GM19240 (cell line): Measurements from ENCODE around the gene HS3ST4.

ENCODE experiments used
- DNase-seq: peaks from one replicate; pipeline ENCODE4 v3.0.0; 2011; ENCODE audit warnings: low spot score; ENCODE audit not compliant: insufficient read length

Gene HS3ST4

GRCh38 chr16:25893332-25893731 lies 201.6 kb downstream of the HS3ST4 start:
- no peak for DNase-seq

- no peak for DNase-seq
Observed at GRCh38 chr16:25894093-25894492, 202.3 kb downstream of the HS3ST4 start.

- DNase-seq = no peak
Observed at GRCh38 chr16:25895380-25895779, 203.6 kb downstream of the HS3ST4 start.

GRCh38 chr16:25896411-25896810 lies 204.7 kb downstream of the HS3ST4 start:
- DNase-seq = no peak

GRCh38 chr16:25897702-25898101 lies 205.9 kb downstream of the HS3ST4 start:
- DNase-seq = no peak

GRCh38 chr16:25905810-25906209 lies 214.1 kb downstream of the HS3ST4 start:
- DNase-seq = no peak

- DNase-seq = no peak
Observed at GRCh38 chr16:25910971-25911370, 219.2 kb downstream of the HS3ST4 start.

GRCh38 chr16:25912321-25912720 lies 220.6 kb downstream of the HS3ST4 start:
- no peak for DNase-seq

GRCh38 chr16:25914357-25914962 lies 222.7 kb downstream of the HS3ST4 start:
- no peak for DNase-seq

GRCh38 chr16:25916037-25916436 lies 224.3 kb downstream of the HS3ST4 start:
- no peak for DNase-seq

- no peak for DNase-seq
Observed at GRCh38 chr16:25922438-25922837, 230.7 kb downstream of the HS3ST4 start.

GRCh38 chr16:25925421-25925820 lies 233.7 kb downstream of the HS3ST4 start:
- no peak for DNase-seq

GRCh38 chr16:25931473-25932035 lies 239.8 kb downstream of the HS3ST4 start:
- DNase-seq = no peak

- DNase-seq = no peak
Observed at GRCh38 chr16:25941800-25942499, 250.2 kb downstream of the HS3ST4 start.

GRCh38 chr16:25950586-25951281 lies 259.0 kb downstream of the HS3ST4 start:
- no peak for DNase-seq

GRCh38 chr16:25951999-25952398 lies 260.2 kb downstream of the HS3ST4 start:
- no peak for DNase-seq

GRCh38 chr16:25952983-25953382 lies 261.2 kb downstream of the HS3ST4 start:
- DNase-seq = no peak

GRCh38 chr16:25957707-25958106 lies 265.9 kb downstream of the HS3ST4 start:
- no peak for DNase-seq

- DNase-seq = no peak
Observed at GRCh38 chr16:25959221-25959620, 267.5 kb downstream of the HS3ST4 start.

GRCh38 chr16:25966172-25967097 lies 274.7 kb downstream of the HS3ST4 start:
- DNase-seq = no peak

- no peak for DNase-seq
Observed at GRCh38 chr16:25977121-25977520, 285.4 kb downstream of the HS3ST4 start.
